GM19324 (cell line): Measurements from ENCODE around the gene EPC1.
"Not testable (repeated sequence)": the region's sequence is repeated elsewhere in the genome, so short reads cannot be mapped to it uniquely, and the experiment has no call there.

Source experiments
- ATAC-seq: cut with Tn5 transposase; IDR thresholded peaks from one replicate; pipeline ENCODE4 v1.9.1; 2021; ENCODE audit warnings: mild to moderate bottlenecking, moderate library complexity; ENCODE audit not compliant: unreplicated experiment, low FRiP score

EPC1 gene

DNA sequence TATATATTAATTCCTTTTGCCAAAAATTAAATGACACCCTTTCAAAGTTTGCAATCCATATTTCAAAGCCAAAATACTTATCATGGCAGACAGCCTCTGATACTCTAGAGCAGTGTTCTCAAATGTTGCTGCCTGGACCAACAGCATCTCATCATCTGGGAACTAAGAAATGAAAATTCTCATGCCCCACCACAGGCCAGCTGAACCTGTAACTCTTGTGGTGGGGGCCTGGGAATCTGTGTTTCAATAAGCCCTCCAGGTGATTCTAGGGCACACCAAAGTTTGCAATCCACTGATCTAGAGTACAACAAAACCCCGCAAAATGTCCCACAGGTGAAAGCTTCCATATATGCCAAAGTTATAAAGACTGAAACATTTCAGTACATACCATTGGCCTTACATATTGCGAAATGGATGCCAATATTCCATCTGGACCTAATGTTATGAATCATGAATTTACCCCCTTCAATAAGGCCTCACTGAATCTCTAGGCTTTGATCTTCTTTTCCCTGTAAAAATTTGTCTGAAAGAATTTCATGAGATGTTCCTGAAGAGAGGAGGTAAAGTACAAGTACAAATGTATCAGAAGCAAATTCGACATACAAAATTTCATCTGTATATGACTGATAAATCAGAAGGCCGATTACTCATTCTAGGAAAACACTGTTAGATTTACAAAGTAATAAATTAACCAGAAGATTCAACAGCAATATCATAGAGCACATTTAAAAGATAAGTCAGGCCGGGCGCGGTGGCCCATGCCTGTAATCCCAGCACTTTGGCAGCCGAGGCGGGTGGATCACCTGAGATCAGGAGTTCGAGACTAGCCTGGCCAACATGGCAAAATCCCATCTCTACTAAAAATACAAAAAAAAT is 25.3 kb upstream of the EPC1 start:
- no peak for ATAC-seq

DNA sequence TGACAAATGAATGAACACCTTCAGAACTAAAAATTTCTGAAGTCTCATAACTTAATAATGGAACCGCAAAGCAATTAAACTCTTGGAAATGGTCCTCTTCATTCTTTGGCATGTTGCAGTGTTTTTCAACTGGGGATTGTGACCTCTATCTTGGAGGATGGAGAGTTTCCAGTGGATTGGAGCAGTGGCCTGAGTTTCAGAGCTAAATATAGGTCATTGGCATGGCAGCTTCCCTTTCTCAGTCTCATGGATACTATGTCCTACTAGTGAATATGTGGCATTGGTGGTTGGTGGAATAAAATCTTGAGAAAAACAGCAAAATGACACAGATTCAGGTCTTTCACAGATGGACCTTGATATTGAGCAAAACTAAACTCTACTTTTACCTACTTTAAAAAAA is 24.1 kb upstream of the EPC1 start:
- no peak for ATAC-seq

DNA sequence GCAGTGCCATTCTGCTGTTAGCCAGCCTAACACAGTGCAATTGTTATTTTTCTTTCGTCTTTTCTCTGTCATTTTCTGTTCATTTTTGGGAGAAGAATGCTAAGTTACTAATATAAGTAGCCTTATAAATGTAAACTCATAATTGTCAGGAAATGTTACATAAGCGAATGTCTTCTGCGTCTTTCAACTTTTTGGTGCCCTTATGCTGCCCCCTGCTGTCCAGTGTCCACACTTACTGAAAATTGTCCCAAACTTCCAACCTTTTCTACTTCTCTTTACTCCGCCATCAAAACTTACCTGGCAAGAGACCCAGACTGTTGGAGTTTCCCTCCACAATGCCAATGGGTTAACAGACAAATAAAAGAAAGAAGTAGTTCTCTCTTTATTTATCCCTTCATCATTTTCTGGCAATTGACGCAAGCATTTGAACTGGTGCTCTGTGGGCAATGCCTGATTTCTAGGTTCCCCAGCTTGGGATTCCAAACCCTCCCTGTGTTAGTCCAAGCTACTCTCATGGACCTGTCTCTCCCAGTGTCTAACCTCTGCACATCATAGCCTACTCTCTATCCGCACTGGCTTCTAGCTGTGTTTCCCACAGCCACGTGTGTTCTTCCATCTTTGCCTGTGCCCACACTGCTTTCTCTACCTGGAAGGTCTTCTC is 21.0 kb upstream of the EPC1 start:
- ATAC-seq: no peak

DNA sequence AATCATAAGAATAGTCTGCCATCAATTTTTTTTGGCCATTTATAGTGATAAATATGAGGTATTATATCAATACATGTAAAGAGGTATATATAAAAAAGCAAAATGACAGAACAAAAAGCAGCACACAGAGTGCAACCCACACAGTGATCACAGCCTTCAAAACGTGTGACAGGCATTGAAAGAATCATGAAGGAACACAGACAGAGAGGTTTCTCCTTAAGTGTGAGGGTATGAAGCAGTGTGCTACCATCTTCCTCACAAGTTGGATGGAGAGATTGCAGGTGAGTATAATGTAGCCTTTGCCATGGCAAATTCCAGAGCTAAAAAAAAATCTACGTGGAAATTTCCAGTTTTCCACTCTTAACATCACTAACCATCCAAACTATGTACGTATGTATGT is 19.6 kb upstream of the EPC1 start:
- no peak for ATAC-seq

DNA sequence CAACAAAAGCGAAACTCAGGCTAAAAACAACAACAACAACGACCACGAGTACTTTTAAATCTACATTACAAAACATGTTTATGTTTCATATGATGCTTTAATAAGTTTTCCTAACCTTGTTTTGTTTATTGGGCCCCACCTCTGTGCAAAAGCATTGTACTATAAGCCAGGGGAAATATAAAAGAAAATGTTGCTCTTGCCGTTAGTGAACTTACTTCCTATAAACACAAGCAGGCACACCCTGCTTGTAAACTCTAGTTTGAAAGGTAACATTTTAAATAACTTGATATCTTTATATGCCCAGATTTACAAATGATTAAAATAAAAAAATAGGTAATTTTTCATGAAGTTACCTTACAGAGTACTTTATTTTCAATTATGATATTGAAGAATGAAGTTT is 19.2 kb upstream of the EPC1 start:
- no peak for ATAC-seq

DNA sequence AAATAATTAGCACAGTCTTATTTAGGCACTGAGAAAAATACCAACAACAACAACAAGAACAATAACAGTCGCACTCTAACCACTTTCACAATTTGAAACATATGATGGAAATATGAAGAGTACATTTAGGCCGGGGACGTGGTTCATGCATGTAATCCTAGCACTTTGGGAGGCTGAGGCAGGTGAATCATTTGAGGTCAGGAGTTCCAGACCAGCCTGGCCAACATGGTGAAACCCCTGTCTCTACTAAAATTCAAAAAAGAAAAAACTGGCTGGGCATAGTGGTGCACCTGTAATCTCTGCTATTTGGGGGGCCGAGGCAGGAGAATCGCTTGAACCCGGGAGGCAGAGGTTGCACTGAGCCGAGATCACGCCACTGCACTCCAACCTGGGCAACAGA is 18.4 kb upstream of the EPC1 start:
- ATAC-seq: not testable (repeated sequence)

DNA sequence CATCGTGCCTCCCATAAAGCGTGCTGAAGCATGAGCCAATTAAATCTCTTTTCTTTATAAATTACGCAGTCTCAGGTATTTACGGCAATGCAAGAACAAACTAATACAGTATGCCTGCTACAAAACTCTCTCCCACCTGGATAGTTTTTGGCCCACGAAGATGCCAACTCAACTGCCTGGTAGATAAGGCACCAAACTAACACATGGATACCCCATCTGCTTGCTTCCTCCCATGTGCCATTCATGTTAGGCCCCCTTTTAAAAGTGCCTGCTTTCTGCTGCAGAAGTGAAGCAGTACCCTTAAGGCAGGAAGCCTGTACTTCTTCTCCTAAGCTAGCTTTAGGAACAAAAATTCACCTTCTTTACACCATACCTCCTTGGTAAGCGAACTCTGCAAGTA is 15.6 kb upstream of the EPC1 start:
- ATAC-seq: no peak

DNA sequence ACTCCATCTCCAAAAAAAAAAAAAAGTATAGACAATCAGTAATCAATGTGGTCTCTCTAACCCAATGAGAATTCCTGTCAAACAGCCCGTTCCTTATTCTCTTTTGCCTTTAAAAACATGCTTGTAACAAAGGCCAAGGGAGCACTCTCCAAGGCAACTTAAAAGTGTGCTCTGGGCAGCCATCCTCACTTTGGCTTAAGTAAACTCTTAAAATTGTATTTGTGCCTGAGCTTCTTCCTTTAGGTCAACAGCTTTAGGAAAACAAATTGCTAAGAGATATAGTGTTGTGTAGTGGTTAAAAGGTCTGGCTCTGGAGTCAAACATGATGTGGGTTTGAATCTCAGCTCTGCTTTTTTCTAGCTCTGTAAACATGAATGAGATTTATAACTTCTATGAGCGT is 13.9 kb upstream of the EPC1 start:
- no peak for ATAC-seq

DNA sequence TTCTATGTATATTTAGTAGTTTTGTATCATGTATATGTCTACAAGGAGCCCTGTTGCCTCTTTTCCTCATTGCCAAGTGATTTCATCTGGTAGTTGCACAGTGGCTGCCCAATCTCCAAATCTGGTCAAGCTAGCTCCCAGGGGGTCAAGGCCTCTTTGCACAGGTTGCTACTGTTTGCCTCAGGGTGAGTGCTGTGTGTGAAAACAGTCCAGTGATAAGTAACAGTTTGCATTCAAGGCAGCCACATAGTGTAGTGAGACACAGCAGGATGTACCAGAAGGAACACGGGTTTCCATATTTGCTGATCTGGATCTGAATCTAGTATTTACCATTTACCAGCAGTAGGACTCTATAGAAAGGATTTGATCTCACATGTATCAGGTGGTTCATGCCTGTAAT is 13.3 kb upstream of the EPC1 start:
- ATAC-seq: no peak

DNA sequence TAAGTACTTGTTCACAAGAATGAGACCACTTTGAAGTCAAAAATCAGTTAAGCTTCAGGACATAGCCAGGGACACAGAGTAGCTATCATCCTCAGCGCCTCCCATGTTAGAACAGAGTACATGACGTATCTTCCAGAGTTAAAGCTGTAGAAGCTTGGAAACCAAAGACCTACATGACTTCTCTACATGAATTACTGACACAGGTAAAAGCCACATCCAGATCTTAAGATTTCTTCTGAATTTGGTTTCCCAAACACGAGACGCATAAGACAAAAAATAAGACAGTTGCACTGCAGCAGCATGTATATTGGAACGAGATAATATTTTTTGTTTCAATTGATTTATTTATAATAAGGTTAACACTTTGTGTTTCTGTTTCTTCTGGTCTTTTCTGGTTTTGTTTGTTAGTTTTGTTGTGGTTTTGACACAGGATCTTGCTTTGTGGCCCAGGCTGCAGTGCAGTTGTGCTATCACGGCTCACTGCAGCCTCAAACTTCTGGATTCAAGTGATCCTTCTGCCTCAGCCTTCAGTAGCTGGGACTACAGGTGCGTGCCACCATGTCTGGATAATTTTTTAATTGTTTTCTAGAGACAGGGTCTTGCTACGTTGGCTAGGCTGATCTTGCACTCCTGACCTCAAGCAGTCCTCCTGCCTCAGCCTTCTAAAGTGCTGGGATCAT is 10.2 kb upstream of the EPC1 start:
- ATAC-seq: no peak

DNA sequence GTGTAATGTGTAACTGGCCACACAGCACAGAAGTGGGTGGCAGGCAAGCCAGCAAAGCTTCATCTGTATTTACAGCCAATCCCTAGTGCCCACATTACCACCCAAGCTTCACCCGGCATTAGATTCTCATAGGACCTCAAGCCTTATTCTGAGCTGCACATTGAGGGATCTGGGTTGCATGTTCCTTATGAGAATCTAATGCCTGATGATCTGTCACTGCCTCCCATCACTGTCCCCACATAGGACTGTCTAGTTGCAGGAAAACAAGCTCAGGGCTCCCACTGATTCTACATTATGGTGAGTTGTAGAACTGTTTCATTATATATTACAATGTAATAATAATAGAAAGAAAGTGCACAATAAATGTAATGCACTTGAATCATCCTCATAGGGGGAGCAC is 7.7 kb upstream of the EPC1 start:
- not testable (repeated sequence) for ATAC-seq

DNA sequence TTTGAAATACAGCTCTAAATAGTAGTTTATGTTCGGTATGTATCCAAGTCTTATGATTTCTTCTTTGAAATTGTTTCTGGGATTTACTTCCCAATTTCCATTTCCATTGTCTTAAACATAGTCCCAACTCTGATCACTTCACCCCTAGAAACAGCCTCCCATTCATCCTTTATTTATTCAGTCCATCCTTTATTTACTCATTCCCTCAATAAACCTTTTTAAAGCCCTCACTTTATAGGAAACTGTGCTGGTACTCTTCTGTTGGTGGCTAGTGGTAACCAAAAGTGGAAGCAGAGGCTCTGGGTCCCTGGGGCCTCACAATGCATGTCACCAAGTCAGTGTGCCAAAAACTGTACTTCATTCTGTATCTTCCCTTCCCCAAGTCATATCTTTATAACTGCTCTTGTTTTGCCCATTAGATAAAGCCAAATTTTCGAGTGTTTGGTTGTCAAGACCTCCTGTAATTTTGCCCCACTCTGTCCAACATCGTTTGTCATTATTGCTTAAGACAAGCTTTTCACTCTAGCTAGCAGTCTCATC is 3.9 kb upstream of the EPC1 start:
- ATAC-seq: no peak

DNA sequence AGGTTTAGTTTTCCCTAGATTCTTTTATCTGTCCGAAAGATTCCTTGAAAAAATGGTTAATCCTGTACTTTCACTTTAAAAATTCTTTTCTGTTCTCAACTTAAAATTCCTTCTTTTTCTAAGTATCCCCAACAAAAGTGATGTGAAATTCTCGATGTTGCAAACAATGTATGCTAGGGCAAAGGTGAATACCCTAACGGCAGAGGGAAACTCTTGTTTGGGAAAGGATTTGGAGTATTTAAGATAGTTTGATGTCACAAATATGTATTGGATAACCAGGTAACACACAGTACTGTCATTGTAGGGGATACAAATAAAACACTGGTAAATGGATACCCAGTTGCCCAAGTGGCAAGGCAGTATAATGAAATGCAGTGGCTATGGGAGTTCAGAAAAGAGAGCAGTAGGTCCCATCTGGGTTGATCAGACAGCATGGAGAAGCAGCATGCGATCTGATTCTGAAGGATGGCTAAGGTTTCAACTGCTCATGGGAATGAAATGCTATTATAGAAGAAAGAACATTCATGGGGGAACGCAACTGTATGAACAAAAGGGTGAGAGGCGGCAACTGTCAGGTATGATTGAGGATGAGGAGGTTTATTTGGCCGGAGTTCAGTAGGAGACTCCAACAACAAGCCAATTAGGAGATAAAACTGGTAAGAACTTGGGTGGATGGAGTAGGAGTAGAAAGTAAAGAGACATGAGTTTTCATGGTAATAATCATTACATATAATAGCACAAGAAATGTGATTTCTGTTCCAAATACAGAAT is 3.2 kb upstream of the EPC1 start:
- ATAC-seq: no peak

DNA sequence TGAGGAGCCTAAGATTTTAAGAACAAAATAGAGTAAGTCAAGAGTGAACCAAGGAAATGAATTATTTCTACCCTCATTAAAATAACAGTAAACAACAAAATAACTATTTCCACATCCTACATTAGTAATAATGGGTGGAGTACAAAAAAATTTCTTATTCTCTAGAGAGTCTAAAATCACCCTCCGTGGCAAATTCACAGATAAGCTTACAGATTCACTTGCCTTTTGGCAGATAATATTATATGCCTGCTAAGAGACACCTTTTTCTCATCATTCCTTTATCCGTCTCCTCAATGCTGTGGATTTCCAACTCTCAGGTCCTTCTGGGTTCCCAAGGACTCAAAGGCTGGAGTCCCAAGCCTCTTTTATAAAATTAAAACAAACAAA is 2.2 kb upstream of the EPC1 start:
- ATAC-seq: no peak

DNA sequence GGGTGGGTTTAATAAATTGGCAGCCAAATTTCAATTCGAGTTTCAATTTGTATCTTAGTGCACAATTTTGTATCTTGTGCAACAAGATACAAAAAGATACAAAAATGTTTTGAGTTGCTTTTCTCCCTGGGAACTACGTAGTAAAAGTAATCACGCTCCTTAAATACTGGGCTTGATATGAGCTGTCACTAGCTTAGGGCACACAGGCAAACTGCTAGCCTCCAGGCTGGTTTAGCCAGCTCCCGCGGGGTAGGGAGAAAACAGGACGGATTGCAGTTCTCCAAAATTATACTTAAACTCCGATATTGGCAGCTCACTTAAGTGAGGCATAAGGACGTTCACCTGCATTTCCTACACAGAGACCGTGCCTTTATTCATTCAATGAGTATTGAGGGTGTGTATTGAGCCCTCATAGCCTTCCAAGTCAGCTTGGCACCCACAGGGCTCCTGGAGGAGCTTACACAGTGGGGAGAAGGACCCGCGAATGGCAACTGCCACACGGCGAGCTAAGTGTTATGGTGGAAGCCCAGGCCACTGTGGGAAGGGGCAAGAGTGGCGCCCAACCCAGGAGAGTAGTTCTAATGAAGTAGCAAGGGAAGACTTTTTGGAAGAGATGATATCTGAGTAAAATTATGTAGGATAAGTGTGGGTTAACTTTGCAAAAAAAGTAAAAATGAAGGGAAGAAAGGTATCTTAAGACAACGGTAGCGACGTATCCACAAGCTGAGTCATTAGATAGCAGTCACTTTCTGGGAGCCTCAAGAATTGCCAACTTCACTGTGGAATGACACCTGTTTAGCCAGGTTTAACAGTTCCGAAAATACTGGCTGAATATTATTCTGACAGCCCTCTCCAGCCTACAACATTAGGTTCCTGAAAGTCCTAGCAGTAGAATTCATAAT is 1.6 kb upstream of the EPC1 start:
- ATAC-seq: no peak

DNA sequence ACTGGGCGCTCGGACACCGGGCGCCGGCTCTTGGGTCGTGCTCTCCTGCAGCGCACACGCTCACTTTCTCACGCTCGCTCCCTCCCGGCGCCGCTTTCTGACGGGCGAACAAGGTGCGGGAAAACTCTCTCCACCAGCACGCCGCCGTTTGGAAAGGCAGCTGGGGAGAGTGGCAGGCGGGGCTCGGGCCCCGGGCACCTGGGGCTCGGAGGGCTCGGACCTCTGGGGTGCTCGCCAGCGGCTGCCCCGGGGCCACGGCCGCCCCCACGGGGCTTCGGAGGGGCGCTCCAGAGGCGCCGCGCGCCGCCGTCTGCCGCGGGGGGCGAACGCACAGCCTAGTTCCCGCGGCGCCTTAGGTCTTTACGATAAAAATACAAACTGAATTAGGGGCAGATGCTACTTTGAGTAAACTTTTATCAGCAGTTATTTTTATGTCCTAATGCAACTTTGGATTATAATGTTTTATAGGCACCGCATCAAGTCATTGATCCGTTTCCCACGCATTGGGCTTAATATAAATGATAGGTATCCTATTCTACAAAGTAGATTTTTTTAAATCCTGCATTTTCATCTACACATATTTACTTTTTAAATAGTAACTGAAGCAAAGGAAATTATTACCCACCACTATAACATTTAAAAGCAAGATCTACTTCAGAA is 535 bp upstream of the EPC1 start:
- ATAC-seq: peak; percentile 17

DNA sequence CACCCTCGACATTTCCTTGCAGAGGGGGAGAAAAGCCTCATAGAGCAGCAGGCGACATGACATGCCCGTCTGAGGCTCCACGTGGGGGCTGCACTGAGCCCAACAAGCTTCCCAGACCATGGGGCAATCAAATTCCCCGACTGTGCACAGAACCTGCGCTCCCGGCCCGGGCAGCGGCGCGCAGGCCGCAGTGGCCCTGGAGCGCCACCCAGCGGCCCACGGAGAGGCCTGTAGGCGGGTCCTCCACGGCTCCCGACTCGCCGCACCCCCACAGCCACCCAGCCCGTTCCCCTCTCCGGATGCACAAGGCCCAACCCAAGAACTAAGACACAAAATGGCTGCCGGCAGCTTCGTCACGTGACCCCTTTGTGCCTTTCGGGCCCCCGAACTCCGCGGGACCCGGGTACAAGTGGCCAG is 816 bp downstream of the EPC1 start:
- peak; percentile 82 for ATAC-seq

DNA sequence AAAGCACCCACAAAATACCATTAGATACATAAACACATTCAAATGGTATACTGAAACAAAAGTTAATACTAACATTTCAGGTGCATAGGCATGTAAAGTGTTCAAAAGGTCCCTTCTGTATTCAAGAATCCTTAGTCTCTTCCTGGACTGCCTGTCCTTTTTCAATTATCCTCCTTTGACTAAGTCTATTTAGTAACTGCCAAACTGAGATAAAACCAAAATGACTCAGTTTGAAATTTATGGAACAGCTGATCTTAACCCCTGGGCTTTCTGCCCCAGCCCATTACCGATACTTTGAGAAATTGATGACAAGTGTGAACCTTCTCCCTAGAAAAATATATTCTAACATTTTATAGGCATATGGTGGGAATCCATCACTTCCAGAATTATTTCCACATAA is 5.4 kb downstream of the EPC1 start:
- ATAC-seq: no peak

DNA sequence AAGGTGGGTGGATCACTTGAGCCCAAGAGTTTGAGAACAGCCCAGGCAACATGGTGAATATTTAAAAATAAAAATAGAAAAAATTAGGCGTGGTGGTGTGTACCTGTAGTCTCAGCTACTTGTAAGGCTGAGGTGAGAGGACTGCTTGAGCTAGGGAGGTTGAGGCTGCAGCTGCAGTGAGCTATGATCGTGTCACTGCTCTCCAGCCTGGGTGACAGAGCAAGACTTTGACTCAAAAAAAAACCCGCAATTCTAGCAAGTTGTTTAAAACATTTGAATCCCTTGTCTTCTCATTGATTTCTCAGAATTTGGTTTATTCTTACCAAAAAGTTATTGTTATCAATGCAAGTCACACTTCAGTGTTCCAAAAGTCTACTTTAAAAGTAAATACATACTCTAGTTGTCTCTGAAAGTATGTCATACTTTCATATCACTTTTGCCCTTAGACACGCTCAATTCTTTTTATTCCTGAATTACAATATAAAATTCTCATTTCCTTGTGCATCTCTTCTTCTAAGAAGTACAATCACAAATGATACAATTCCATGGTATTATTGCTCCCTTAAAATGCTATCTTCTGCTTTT is 6.3 kb downstream of the EPC1 start:
- ATAC-seq: no peak
